ENCODE measurements around the gene TRANK1.

DNA sequence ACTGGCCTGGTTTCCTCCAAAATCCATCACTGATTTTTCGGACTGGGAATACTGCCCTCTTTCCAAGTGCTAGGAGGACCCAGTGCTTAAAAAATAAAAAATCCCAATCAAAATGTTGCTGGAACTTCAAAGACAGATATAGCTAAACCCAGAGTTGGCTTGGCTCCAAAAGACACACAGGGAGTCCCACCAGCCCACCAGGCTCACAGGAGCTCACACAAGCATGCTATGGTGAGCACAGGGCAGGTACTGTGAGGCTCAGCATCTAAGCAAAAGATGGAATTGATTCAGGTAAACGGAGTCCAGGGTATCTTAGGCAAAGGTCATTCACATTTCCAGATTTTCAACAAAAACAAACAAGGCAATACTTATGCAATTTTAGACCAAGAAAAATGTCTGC, 3.7 kb downstream of the TRANK1 start:
- no peak for TF ChIP-seq NFE2L1 (CRISPR knock-in tag; IDR thresholded peaks at IDR 0.05)
- no peak for TF ChIP-seq TCF7 (CRISPR knock-in tag; IDR thresholded peaks at IDR 0.05; ENCODE audit: low read depth)
- TF ChIP-seq ZNF263 (CRISPR knock-in tag; IDR thresholded peaks at IDR 0.05; ENCODE audit: low read depth) = no peak

Measured in WTC11 (cell line).